Measurements from ENCODE around the gene CKMT2.
"Not testable (repeated sequence)": the region's sequence is repeated elsewhere in the genome, so short reads cannot be mapped to it uniquely, and the experiment has no call there.

Gene CKMT2

DNA sequence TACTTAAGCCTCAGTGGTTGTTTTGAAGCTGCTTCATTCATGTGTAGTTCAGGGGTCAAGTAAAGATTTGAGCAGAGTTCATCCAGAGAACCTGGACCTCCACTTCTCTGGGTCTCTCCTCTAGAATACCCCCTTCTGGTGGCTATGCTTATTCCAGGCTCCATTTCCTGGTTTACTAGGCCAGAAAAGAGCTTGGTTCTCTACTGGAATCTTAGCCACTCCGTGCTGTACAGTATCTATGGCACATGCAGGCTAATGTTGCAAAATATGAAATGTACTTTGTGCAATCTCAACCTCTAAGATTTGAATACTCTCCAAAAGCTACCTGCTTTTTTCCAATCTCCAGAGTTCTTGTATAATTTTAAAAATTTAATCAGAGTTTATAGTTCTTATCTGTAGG, 50.9 kb downstream of the CKMT2 start:
- Histone ChIP-seq H3K9me3 (ENCODE audit: insufficient read depth, low read depth, low read length) (no peaks in the 10 kb centered on the region), H3K36me3 (ENCODE audit: insufficient read depth, low read length) (no peaks in the 10 kb centered on the region; the same call in 1 of the 2 replicates), H3K4me3 (ENCODE audit: low read length) (no peak overlapping the region), H3K4me1 (ENCODE audit: insufficient read depth, low read length) (no peaks in the 10 kb centered on the region), H3K27me3 (ENCODE audit: insufficient read depth, low read length) (no peaks in the 10 kb centered on the region), H3K27ac (ENCODE audit: low read depth, low read length) (no peak overlapping the region), H3K9ac (ENCODE audit: low read depth, low read length) (no peak overlapping the region)
- WGBS = 100% methylated on average over 1 of the region's 1 CpG

DNA sequence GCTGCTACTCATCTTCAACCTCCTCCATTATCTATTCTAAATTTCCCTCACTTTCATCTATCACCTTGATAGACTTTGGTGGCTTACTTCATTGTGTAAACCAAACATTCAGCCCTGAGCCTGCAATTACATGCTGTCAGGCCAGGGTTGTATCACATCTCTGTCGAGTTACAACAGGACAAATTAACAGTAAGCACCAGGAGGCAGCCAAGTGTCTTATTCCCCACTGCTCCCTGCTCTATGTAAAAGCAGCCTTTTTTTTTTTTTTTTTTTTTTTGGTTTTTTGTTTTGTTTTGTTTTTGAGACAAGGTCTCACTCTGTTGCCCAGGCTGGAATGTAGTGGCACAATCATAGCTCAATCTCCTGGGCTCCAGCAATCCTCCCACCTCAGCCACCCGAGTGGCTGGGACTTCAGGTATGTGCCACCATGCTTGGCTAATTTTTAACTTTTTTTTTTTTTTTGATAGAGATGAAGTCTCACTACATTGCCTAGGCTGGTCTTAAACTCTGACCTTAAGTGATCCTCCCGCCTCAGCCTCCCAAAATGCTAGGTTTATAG, 53.0 kb downstream of the CKMT2 start:
- WGBS = 81% methylated on average over 3 of the region's 3 CpGs
- Histone ChIP-seq H3K9me3 (ENCODE audit: insufficient read depth, low read depth, low read length) (0 out of 2 replicates have a peak, but pooled peaks cover under 1% of the 10 kb centered on the region), H3K4me3 (ENCODE audit: low read length) (no peak overlapping the region), H3K27me3 (ENCODE audit: insufficient read depth, low read length) (no peaks in the 10 kb centered on the region), H3K4me1 (ENCODE audit: insufficient read depth, low read length) (no peaks in the 10 kb centered on the region), H3K9ac (ENCODE audit: low read depth, low read length) (no peak overlapping the region), H3K27ac (ENCODE audit: low read depth, low read length) (no peak overlapping the region), H3K36me3 (ENCODE audit: insufficient read depth, low read length) (no peaks in the 10 kb centered on the region; the same call in 1 of the 2 replicates)

DNA sequence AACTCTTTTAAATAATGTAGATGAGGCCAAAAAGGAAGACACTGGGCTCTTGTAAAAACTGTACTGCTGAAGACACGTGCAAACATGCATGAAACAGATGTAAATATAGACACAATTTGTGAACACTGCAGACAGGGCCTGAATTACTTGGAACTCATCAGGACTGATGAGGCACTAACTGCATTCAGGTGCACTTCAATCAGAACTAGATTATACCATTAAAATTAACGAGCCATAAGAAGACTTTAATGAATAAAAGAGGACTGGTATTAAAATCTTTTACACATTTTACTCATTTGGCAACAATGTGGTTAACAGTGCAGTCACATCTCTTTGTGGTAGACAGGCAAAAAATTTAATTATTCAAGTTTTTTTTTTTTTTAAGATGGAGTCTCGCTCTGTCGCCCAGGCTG, 54.9 kb downstream of the CKMT2 start:
- no peak overlapping the region for H3K9ac ChIP-seq (ENCODE audit: low read depth, low read length)
- WGBS = 97% methylated on average over 3 of the region's 4 CpGs
- no peak overlapping the region for H3K4me3 ChIP-seq (ENCODE audit: low read length)
- H3K4me1 ChIP-seq (ENCODE audit: insufficient read depth, low read length) = no peaks in the 10 kb centered on the region
- peaks cover 17% of the 10 kb centered on the region for H3K9me3 ChIP-seq (ENCODE audit: insufficient read depth, low read depth, low read length)
- no peak overlapping the region for H3K27ac ChIP-seq (ENCODE audit: low read depth, low read length)
- H3K36me3 ChIP-seq (ENCODE audit: insufficient read depth, low read length) = peaks cover 11% of the 10 kb centered on the region; the same call in 1 of the 2 replicates
- H3K27me3 ChIP-seq (ENCODE audit: insufficient read depth, low read length) = no peaks in the 10 kb centered on the region

DNA sequence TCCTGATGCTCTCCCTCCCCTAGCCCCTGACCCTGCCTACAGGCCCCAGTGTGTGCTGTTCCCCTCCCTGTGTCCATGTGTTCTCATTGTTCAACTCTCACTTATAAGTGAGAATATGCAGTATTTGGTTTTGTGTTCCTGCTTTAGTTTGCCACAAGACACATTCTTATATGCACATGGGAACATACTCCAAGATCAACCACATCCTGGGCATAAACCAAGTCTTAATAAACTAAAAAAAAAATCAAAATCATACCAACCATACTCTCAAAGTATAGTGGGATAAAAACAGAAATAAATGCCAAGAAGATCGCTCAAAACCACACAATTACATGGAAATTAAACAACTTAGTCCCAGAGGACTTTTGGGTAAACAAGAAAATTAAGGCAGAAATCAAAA, 57.0 kb downstream of the CKMT2 start:
- Histone ChIP-seq H3K4me3 (ENCODE audit: low read length) (no peak overlapping the region), H3K9me3 (ENCODE audit: insufficient read depth, low read depth, low read length) (peaks cover 35% of the 10 kb centered on the region), H3K36me3 (ENCODE audit: insufficient read depth, low read length) (peaks cover 15% of the 10 kb centered on the region; the same call in 1 of the 2 replicates), H3K27me3 (ENCODE audit: insufficient read depth, low read length) (no peaks in the 10 kb centered on the region), H3K9ac (ENCODE audit: low read depth, low read length) (no peak overlapping the region), H3K4me1 (ENCODE audit: insufficient read depth, low read length) (no peaks in the 10 kb centered on the region), H3K27ac (ENCODE audit: low read depth, low read length) (no peak overlapping the region)
- WGBS = no CpG with 5 or more reads among the region's 1 CpG

DNA sequence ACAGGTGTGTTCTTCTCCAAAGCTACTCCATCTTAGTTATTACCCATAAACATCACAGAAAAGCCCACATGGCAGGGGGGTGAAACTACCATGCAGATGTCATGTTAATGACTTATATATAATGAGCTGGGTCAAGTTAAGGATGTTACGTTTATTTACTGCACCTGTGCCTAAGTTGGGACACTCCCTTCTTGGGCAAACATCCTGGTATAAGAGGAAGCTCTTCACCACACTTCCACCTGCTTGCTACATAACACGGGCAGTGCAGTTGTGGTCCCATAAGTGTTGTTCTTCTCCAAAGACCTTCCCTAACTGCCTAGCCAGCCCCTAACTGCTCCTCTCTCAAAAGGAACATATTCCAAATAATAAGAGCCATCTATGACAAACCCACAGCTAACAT, 59.0 kb downstream of the CKMT2 start:
- H3K9me3 ChIP-seq (ENCODE audit: insufficient read depth, low read depth, low read length) = peaks cover 36% of the 10 kb centered on the region
- no peak overlapping the region for H3K4me3 ChIP-seq (ENCODE audit: low read length)
- peaks cover 18% of the 10 kb centered on the region; the same call in 1 of the 2 replicates for H3K36me3 ChIP-seq (ENCODE audit: insufficient read depth, low read length)
- H3K27me3 ChIP-seq (ENCODE audit: insufficient read depth, low read length) = no peaks in the 10 kb centered on the region
- 98% methylated on average over 2 of the region's 2 CpGs for WGBS
- no peak overlapping the region for H3K9ac ChIP-seq (ENCODE audit: low read depth, low read length)
- no peak overlapping the region for H3K27ac ChIP-seq (ENCODE audit: low read depth, low read length)
- no peaks in the 10 kb centered on the region for H3K4me1 ChIP-seq (ENCODE audit: insufficient read depth, low read length)

DNA sequence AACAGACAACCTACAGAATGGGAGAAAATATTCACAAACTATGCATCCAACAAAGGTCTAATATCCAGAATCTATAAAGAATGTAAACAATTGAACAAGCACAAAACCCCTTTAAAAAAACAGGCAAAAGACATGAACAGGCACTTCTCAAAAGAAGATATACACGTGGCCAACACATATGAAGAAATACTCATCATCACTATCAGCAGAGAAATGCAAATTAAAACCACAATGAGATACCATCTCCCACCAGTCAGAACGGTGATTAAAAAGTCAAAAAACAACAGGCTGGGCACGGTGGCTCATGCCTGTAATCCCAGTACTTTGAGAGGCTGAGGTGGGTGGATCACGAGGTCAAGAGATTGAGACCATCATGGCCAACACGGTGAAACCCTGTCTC, 60.9 kb downstream of the CKMT2 start:
- H3K4me3 ChIP-seq (ENCODE audit: low read length); H3K9ac ChIP-seq (ENCODE audit: low read depth, low read length); H3K27me3 ChIP-seq (ENCODE audit: insufficient read depth, low read length); H3K27ac ChIP-seq (ENCODE audit: low read depth, low read length); H3K4me1 ChIP-seq (ENCODE audit: insufficient read depth, low read length): not testable (repeated sequence)
- peaks cover 36% of the 10 kb centered on the region for H3K9me3 ChIP-seq (ENCODE audit: insufficient read depth, low read depth, low read length)
- peaks cover 25% of the 10 kb centered on the region; the same call in 1 of the 2 replicates for H3K36me3 ChIP-seq (ENCODE audit: insufficient read depth, low read length)
- WGBS = 98% methylated on average over 5 of the region's 5 CpGs

DNA sequence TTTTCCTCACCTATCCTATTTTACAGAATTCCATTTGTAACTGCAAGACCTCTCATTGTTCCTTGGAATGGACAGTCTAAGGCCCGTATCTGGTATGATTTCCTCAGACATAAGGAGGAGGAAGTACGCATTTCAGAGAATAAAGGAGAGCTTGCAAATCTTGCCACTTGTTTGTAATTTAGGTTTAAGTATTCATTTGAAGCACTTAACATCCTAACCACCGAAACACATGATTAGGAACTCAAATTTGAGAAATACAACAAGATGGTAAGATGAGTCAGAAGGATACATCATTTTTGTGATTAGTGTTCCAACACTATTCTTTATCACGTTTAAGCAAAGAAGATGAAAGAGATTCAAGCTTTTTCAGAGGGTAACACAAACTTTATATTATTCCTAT, 64.4 kb downstream of the CKMT2 start:
- peaks cover 14% of the 10 kb centered on the region; the same call in 1 of the 2 replicates for H3K36me3 ChIP-seq (ENCODE audit: insufficient read depth, low read length)
- no peaks in the 10 kb centered on the region for H3K27me3 ChIP-seq (ENCODE audit: insufficient read depth, low read length)
- 100% methylated on average over 4 of the region's 4 CpGs for WGBS
- peaks cover 22% of the 10 kb centered on the region; the same call in 1 of the 2 replicates for H3K9me3 ChIP-seq (ENCODE audit: insufficient read depth, low read depth, low read length)
- no peak overlapping the region for H3K27ac ChIP-seq (ENCODE audit: low read depth, low read length)
- no peak overlapping the region for H3K9ac ChIP-seq (ENCODE audit: low read depth, low read length)
- H3K4me3 ChIP-seq (ENCODE audit: low read length) = no peak overlapping the region
- peaks cover 10% of the 10 kb centered on the region; the same call in 1 of the 2 replicates for H3K4me1 ChIP-seq (ENCODE audit: insufficient read depth, low read length)

DNA sequence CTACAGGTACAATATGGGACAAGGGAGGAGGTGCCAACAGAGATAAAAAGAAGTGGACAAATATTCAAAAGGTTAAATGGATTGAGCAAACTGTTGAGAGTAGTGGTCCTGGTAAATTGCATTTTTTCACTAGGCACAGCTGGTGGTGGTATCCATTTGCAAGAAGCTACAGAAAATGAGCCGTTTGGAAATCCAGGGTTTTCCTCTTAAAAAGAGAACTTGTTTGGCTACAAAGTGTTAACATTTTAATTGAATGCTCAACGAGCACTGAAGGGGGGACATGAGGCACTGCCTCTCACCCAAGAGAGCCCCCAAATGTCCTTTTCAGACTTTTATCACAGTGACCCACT, 67.8 kb downstream of the CKMT2 start:
- Histone ChIP-seq H3K27me3 (ENCODE audit: insufficient read depth, low read length) (no peaks in the 10 kb centered on the region), H3K36me3 (ENCODE audit: insufficient read depth, low read length) (peaks cover 19% of the 10 kb centered on the region), H3K27ac (ENCODE audit: low read depth, low read length) (peak overlapping the region; percentile 90), H3K9ac (ENCODE audit: low read depth, low read length) (peak overlapping the region; percentile 94), H3K4me3 (ENCODE audit: low read length) (peak overlapping the region; percentile 90), H3K4me1 (ENCODE audit: insufficient read depth, low read length) (peaks cover 10% of the 10 kb centered on the region; the same call in 1 of the 2 replicates), H3K9me3 (ENCODE audit: insufficient read depth, low read depth, low read length) (no peaks in the 10 kb centered on the region)
- 0% methylated on average over 2 of the region's 2 CpGs for WGBS

DNA sequence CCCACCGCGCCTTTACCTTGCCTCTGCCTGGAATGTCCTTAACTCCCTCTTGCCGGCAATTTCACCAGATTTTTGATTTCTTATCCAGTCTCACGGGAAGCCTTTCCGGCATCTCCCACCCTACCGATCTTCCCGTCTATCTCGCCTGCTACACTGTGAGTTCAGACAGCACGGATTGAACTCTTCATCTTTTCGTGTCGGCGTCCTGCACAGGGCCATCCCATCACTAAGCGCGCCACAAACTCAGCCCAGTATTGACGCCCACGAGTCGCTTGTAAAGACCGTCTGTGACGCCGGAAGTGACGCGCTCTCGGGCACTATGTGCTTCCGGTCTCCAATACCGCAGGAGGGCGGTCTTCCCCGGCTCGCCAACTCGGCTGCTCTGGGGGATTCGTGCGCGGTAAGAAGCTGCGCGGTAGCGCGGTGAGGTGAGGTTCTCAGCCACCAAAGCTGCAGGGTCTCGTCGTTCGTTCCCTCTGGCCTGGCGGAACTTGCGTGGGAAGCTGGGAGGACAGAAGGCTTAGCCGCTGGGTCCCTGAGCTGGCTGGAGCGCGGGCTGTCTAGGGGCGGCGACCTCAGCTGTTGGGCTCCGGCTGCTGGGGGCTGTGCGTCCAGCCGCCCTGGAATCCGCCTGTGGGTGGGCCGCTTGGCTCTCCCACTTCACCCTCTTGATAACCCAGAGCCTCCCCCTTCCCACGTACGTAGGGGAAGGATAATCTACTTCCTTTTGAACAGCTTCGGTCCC, 68.3 kb downstream of the CKMT2 start, which contains the start of gene ZCCHC9:
ZCCHC9 (plus strand) TSS at position 317 of the 745 bp plus-strand sequence. CDS start 3,171 bp downstream, outside the sequence.
- no peaks in the 10 kb centered on the region for H3K27me3 ChIP-seq (ENCODE audit: insufficient read depth, low read length)
- peaks cover 21% of the 10 kb centered on the region for H3K36me3 ChIP-seq (ENCODE audit: insufficient read depth, low read length)
- peak within 1 kb of the TSS; percentile 94 for H3K9ac ChIP-seq (ENCODE audit: low read depth, low read length)
- H3K9me3 ChIP-seq (ENCODE audit: insufficient read depth, low read depth, low read length) = no peaks in the 10 kb centered on the region
- peaks cover 10% of the 10 kb centered on the region; the same call in 1 of the 2 replicates for H3K4me1 ChIP-seq (ENCODE audit: insufficient read depth, low read length)
- H3K4me3 ChIP-seq (ENCODE audit: low read length) = peak within 1 kb of the TSS; percentile 90
- H3K27ac ChIP-seq (ENCODE audit: low read depth, low read length) = peak within 1 kb of the TSS; percentile 90
- WGBS = under 1% methylated on average over 54 of the region's 54 CpGs

DNA sequence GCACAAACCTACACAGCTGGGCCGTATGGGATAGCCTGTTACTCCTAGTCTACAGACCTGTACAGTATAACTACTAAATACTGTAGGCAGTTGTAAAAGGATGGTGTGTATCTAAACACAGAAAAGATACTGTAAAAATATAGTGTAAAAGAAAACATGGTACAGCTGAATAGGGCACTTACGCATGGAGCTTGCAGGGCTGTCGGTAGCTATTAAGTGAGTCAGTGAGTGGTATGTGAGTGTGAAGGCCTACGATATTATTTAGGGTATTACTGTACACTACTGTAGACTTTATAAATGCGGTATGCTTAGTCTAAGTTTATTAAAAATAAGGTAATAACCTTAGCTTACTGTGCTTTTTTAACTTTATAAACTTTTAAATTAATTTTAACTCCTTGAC, 69.5 kb downstream of the CKMT2 start:
- Histone ChIP-seq H3K4me1 (ENCODE audit: insufficient read depth, low read length) (peaks cover 10% of the 10 kb centered on the region; the same call in 1 of the 2 replicates), H3K9ac (ENCODE audit: low read depth, low read length) (peak overlapping the region; percentile 20; the same call in 1 of the 2 replicates)

DNA sequence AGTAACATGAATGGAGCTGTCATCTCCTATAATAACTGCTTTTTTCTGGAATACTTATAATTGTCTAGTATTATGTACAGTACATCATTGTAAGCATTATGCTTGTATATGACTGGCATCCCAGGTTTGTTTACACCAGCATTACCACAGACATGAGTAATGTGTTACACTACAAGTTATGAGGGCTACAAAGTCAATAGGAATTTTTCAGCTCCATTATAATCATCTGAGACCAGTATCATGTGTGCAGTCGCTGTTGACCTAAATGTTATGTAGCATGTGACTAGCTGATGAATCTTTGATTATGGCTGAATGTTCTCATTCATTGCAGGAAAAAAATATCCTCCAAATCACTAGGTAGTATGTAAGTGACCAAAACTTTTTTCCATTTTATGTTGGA, 70.4 kb downstream of the CKMT2 start:
- H3K27me3 ChIP-seq (ENCODE audit: insufficient read depth, low read length) = no peaks in the 10 kb centered on the region
- H3K36me3 ChIP-seq (ENCODE audit: insufficient read depth, low read length) = peaks cover 17% of the 10 kb centered on the region
- H3K4me1 ChIP-seq (ENCODE audit: insufficient read depth, low read length) = peaks cover 10% of the 10 kb centered on the region; the same call in 1 of the 2 replicates
- no peak overlapping the region for H3K4me3 ChIP-seq (ENCODE audit: low read length)
- no peaks in the 10 kb centered on the region for H3K9me3 ChIP-seq (ENCODE audit: insufficient read depth, low read depth, low read length)
- no peak overlapping the region for H3K27ac ChIP-seq (ENCODE audit: low read depth, low read length)
- no peak overlapping the region for H3K9ac ChIP-seq (ENCODE audit: low read depth, low read length)
- WGBS = 60% methylated on average over 1 of the region's 1 CpG

More for the DNA sequence above, 69.5 kb downstream of the CKMT2 start:
- no peak overlapping the region for H3K27ac ChIP-seq (ENCODE audit: low read depth, low read length)
- no peaks in the 10 kb centered on the region for H3K27me3 ChIP-seq (ENCODE audit: insufficient read depth, low read length)
- H3K9me3 ChIP-seq (ENCODE audit: insufficient read depth, low read depth, low read length) = no peaks in the 10 kb centered on the region
- peak overlapping the region; percentile 90 for H3K4me3 ChIP-seq (ENCODE audit: low read length)
- H3K36me3 ChIP-seq (ENCODE audit: insufficient read depth, low read length) = peaks cover 21% of the 10 kb centered on the region
- 94% methylated on average over 4 of the region's 5 CpGs for WGBS

All from HUES64 (cell line).